Measurements from ENCODE around the gene FHAD1.
"Not testable (repeated sequence)": the region's sequence is repeated elsewhere in the genome, so short reads cannot be mapped to it uniquely, and the experiment has no call there.

FHAD1 gene

DNA sequence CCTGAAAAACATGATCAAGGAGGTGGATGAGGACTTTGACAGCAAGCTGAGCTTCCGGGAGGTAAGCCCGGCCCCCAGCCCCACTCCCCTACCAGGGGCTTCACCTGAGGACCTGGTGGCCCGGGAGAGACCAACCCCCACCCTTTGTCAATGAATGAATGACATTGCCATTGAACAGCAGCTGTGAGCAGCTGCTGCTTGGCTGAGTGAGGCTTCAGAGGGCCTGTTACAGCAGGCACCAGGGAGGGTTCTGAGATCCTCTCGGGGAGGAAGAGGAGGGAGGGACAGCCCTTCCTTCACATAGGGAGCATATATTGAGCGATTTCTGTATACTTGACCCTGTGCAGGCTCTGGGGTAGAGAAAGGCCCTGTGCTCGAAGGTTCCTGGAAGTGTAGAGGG, 178.9 kb downstream of the FHAD1 start:
- ATAC-seq (ENCODE audit: low read depth) (no peak), DNase-seq (ENCODE audit: low spot score) (no peak)
- Histone ChIP-seq H3K4me1 (ENCODE audit: insufficient read depth, poor library complexity, severe bottlenecking) (peaks cover 18% of the 10 kb centered on the region), H3K27me3 (ENCODE audit: insufficient read depth, poor library complexity, severe bottlenecking) (no peaks in the 10 kb centered on the region), H3K36me3 (ENCODE audit: low read depth) (peaks cover 58% of the 10 kb centered on the region), H3K4me3 (ENCODE audit: severe bottlenecking) (no peak overlapping the region), H3K9me3 (ENCODE audit: severe bottlenecking) (no peaks in the 10 kb centered on the region), H3K27ac (ENCODE audit: poor library complexity, severe bottlenecking) (no peak overlapping the region)
- TF ChIP-seq, protein P1, sequence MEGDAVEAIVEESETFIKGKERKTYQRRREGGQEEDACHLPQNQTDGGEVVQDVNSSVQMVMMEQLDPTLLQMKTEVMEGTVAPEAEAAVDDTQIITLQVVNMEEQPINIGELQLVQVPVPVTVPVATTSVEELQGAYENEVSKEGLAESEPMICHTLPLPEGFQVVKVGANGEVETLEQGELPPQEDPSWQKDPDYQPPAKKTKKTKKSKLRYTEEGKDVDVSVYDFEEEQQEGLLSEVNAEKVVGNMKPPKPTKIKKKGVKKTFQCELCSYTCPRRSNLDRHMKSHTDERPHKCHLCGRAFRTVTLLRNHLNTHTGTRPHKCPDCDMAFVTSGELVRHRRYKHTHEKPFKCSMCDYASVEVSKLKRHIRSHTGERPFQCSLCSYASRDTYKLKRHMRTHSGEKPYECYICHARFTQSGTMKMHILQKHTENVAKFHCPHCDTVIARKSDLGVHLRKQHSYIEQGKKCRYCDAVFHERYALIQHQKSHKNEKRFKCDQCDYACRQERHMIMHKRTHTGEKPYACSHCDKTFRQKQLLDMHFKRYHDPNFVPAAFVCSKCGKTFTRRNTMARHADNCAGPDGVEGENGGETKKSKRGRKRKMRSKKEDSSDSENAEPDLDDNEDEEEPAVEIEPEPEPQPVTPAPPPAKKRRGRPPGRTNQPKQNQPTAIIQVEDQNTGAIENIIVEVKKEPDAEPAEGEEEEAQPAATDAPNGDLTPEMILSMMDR (IDR thresholded peaks at IDR 0.05; ENCODE audit: poor library complexity, severe bottlenecking) = no peak

DNA sequence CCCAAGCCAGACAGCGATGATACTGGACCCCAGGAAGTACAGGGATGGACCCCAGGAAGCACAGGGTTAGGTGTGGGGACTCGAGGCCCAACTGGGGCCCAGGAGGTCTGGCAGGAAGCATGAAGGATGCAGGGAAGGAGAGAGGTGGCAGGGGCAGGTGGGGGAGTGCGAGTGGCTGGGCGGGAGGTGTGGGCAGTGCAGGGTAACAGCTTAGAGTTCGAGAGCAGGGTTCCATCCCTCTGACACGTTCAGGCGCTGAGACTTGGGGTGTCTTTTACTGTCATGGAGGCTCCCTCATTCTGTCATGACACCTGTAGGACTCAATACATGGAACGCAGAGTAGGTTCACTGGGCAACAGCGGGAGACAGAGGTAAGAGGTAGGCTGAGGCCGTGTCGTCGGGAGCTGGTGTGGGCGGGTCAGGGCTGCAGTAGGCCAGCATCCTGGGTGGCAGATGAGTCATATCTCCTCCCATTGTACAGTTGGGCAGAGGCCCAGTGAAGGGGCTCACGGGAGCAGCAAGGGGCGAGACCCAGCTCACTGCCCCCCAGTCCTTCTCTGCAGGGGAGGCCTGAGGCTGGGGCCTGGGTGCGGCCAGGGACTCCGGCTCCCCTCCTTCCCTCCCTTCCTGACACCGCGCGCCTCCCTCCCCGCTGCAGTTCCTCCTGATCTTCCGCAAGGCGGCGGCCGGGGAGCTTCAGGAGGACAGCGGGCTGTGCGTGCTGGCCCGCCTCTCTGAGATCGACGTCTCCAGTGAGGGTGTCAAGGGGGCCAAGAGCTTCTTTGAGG, 179.7 kb downstream of the FHAD1 start:
- TF ChIP-seq, protein P1 (IDR thresholded peaks at IDR 0.05; ENCODE audit: poor library complexity, severe bottlenecking) = no peak
- H3K36me3 ChIP-seq (ENCODE audit: low read depth) = peaks cover 58% of the 10 kb centered on the region
- no peaks in the 10 kb centered on the region for H3K9me3 ChIP-seq (ENCODE audit: severe bottlenecking)
- no peak overlapping the region for H3K4me3 ChIP-seq (ENCODE audit: severe bottlenecking)
- no peaks in the 10 kb centered on the region for H3K27me3 ChIP-seq (ENCODE audit: insufficient read depth, poor library complexity, severe bottlenecking)
- H3K27ac ChIP-seq (ENCODE audit: poor library complexity, severe bottlenecking) = no peak overlapping the region
- ATAC-seq (ENCODE audit: low read depth) (peak; percentile 61), DNase-seq (ENCODE audit: low spot score) (no peak)
- H3K4me1 ChIP-seq (ENCODE audit: insufficient read depth, poor library complexity, severe bottlenecking) = peaks cover 18% of the 10 kb centered on the region

DNA sequence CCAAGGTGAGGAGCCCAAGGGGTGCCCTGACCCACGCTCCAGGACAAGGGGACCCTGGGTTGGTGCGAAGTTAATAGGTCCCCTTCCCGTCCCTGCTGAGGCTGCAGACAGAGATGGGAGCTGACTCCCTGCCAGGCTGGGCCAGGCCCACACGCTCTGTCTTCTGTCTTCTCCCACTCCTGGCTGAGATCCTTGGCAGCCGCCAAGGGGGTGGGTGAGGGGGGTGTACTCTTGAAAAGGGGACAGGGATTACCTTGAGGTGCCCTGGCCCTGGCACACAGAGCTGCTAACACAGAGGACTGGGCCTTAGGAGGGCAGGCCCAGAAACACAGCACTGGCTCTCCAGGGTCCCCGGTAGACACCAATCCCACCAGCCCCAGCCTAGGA, 180.2 kb downstream of the FHAD1 start:
- H3K4me3 ChIP-seq (ENCODE audit: severe bottlenecking) = no peak overlapping the region
- H3K4me1 ChIP-seq (ENCODE audit: insufficient read depth, poor library complexity, severe bottlenecking) = peaks cover 18% of the 10 kb centered on the region
- H3K27ac ChIP-seq (ENCODE audit: poor library complexity, severe bottlenecking) = no peak overlapping the region
- no peaks in the 10 kb centered on the region for H3K27me3 ChIP-seq (ENCODE audit: insufficient read depth, poor library complexity, severe bottlenecking)
- no peaks in the 10 kb centered on the region for H3K9me3 ChIP-seq (ENCODE audit: severe bottlenecking)
- TF ChIP-seq, protein P1 (IDR thresholded peaks at IDR 0.05; ENCODE audit: poor library complexity, severe bottlenecking) = no peak
- DNase-seq (ENCODE audit: low spot score) (no peak), ATAC-seq (ENCODE audit: low read depth) (no peak)
- H3K36me3 ChIP-seq (ENCODE audit: low read depth) = peaks cover 58% of the 10 kb centered on the region

DNA sequence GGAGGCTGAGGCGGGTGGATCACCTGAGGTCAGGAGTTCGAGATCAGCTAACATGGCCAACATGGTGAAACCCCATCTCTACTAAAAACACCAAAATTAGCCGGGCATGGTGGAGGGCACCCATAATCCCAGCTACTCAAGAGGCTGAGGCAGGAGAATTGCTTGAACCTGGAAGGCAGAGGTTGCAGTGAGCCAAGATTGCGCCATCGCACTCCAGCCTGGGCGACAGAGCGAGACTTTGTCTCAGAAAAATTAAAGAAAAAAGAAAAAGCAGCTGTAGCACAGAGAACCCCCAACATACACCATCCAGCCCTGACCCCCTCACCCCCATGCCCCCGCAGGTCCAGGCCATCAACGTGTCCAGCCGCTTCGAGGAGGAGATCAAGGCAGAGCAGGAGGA, 181.2 kb downstream of the FHAD1 start:
- DNase-seq (ENCODE audit: low spot score); H3K4me3 ChIP-seq (ENCODE audit: severe bottlenecking); H3K27ac ChIP-seq (ENCODE audit: poor library complexity, severe bottlenecking); H3K9me3 ChIP-seq (ENCODE audit: severe bottlenecking); ATAC-seq (ENCODE audit: low read depth); H3K27me3 ChIP-seq (ENCODE audit: insufficient read depth, poor library complexity, severe bottlenecking): not testable (repeated sequence)
- peaks cover 18% of the 10 kb centered on the region for H3K4me1 ChIP-seq (ENCODE audit: insufficient read depth, poor library complexity, severe bottlenecking)
- H3K36me3 ChIP-seq (ENCODE audit: low read depth) = peaks cover 56% of the 10 kb centered on the region

DNA sequence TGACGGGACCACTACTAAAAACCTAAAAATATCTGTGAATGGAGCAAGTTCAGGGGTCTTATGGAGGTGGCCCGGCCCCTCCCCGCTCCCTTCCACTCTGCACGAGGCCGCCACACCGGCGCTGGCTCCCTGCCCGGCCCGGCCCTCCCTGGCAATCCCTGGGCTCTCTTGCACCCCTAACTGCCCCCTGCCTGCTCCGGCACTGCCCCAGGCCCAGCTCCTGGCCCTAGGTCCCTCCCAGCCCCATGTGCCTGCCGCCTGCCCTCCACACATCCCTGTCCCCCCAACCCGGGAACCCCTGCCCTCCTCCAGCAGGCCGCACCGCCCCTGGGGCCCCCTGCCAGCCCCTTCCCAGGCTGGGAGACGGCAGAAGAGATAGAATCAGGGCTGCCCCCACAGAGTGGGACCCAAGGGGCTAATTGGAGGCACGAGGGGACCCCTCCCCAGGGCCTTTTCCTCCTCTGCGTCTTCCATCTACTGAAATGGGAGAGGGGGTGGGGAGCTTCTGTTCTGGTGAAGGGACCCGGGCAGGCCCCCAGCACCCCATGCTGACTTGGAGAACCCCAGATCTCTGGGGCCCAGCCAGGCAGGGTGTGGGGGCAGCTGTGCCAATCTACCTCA, 181.9 kb downstream of the FHAD1 start:
- peaks cover 52% of the 10 kb centered on the region for H3K36me3 ChIP-seq (ENCODE audit: low read depth)
- TF ChIP-seq, protein P1 (IDR thresholded peaks at IDR 0.05; ENCODE audit: poor library complexity, severe bottlenecking) = no peak
- no peak for DNase-seq (ENCODE audit: low spot score)

More for the DNA sequence above, 181.9 kb downstream of the FHAD1 start:
- Histone ChIP-seq H3K4me1 (ENCODE audit: insufficient read depth, poor library complexity, severe bottlenecking) (peaks cover 18% of the 10 kb centered on the region), H3K4me3 (ENCODE audit: severe bottlenecking) (no peak overlapping the region), H3K27me3 (ENCODE audit: insufficient read depth, poor library complexity, severe bottlenecking) (no peaks in the 10 kb centered on the region), H3K9me3 (ENCODE audit: severe bottlenecking) (no peaks in the 10 kb centered on the region), H3K27ac (ENCODE audit: poor library complexity, severe bottlenecking) (no peak overlapping the region)
- no peak for ATAC-seq (ENCODE audit: low read depth)
